Thyroid gland (tissue), 4 donors: Measurements from ENCODE around the gene PLBD2. TPM values are rescaled to one million over a fixed set of nuclear protein-coding genes. Genes with fewer than 3 reads are reported as not detected.

Source experiments
- DNase-seq, 2 donors: peaks; one replicate each; pipeline ENCODE4 v3.0.0-alpha.2; 2019
- H3K27ac ChIP-seq, 3 donors: fragments of 200-600 bp; sonication (generic); 1 replicate in 2 of 3; 2 replicates in 1 of 3; pipeline ENCODE4 v1.5.1; 2016 to 2019; ENCODE audit warnings: mild to moderate bottlenecking in 1 of 3, moderate library complexity in 1 of 3
- H3K27me3 ChIP-seq: fragments of 200-600 bp; sonication (generic); one replicate; pipeline ENCODE4 v1.5.1; 2019
- H3K36me3 ChIP-seq, 2 donors: fragments of 200-600 bp; sonication (generic); one replicate each; pipeline ENCODE4 v1.5.1; 2016 to 2019
- H3K4me1 ChIP-seq, 2 donors: fragments of 200-600 bp; sonication (generic); one replicate each; pipeline ENCODE4 v1.5.1; 2017 to 2019
- H3K4me3 ChIP-seq, 3 donors: fragments of 200-600 bp; sonication (generic); replicated peaks in 1 of 3; 1 replicate in 2 of 3; 2 replicates in 1 of 3; pipeline ENCODE4 v1.5.1; 2016; ENCODE audit warnings: mild to moderate bottlenecking in 1 of 3
- H3K9me3 ChIP-seq: fragments of 200-600 bp; sonication (generic); one replicate; pipeline ENCODE4 v1.5.1; 2017
- CTCF ChIP-seq, 6 experiments: fragments of 200-600 bp in 3 of 6; fragments of 450-650 bp in 3 of 6; sonication (generic) in 3 of 6; IDR thresholded peaks; one replicate each; pipeline ENCODE4 v1.5.1; 2016 to 2019; ENCODE audit warnings: antibody characterized with exemption in 6 of 6, mild to moderate bottlenecking in 2 of 6, inconsistent platforms in 1 of 6, moderate library complexity in 1 of 6
- POLR2A ChIP-seq, 2 donors: fragments of 450-650 bp; IDR thresholded peaks; one replicate each; pipeline ENCODE4 v1.6.1; 2017; ENCODE audit warnings: antibody characterized with exemption in 2 of 2, mild to moderate bottlenecking in 2 of 2, moderate library complexity in 1 of 2
- WGBS, 2 donors: methylation state at CpG; one replicate each; pipeline ENCODE4 v1.1.5; 2017; 5-methylcytosine and 5-hydroxymethylcytosine counted together
- intact Hi-C: fragments of 100-400 bp; cut with DNase I; formaldehyde crosslinking; loops from one replicate; pipeline ENCODE4 v1.15.1; 2023
- total RNA-seq, 4 donors: library from RNA; depleted of rRNA; stranded (reverse); fragments of >200 nt; gene quantifications; one replicate each; pipeline ENCODE4 v1.2.3, GENCODE V29; 2016

The PLBD2 gene
- total RNA-seq, 4 donors from 2014 or later, result 21.0 to 51.5 (median 44.3) TPM

- intact Hi-C loops, result no loop called here
- DNase-seq, result no peak
- TF ChIP-seq CTCF (IDR thresholded peaks at IDR 0.05) (no peak), POLR2A (IDR thresholded peaks at IDR 0.05) (no peak)
- Histone ChIP-seq H3K4me3 (no peak overlapping the region), H3K27ac (no peak overlapping the region), H3K27me3 (no peaks in the 10 kb centered on the region), H3K36me3 (no peaks in the 10 kb centered on the region), H3K4me1 (no peaks in the 10 kb centered on the region), H3K9me3 (no peaks in the 10 kb centered on the region)
- WGBS, 2 donors, result 82 to 86% methylated on average over 6 of the region's 6 CpGs
Measured at GRCh38 chr12:113341535-113341934, 16.9 kb upstream of the PLBD2 start.

- TF ChIP-seq CTCF (IDR thresholded peaks at IDR 0.05), result no peak
- TF ChIP-seq POLR2A (IDR thresholded peaks at IDR 0.05), result no peak
- no peak for DNase-seq
- intact Hi-C loops, result no loop called here
- no peaks in the 10 kb centered on the region for H3K9me3 ChIP-seq
- no peaks in the 10 kb centered on the region for H3K4me1 ChIP-seq
- no peak overlapping the region for H3K27ac ChIP-seq
- WGBS, 2 donors, result 93 to 94% methylated on average over 6 of the region's 6 CpGs
- no peaks in the 10 kb centered on the region for H3K36me3 ChIP-seq
- H3K4me3 ChIP-seq, result no peak overlapping the region
- no peaks in the 10 kb centered on the region for H3K27me3 ChIP-seq
Measured at GRCh38 chr12:113345318-113345717, 13.1 kb upstream of the PLBD2 start.

- Histone ChIP-seq H3K27ac (no peak overlapping the region), H3K36me3 (no peaks in the 10 kb centered on the region), H3K9me3 (no peaks in the 10 kb centered on the region), H3K4me1 (no peaks in the 10 kb centered on the region), H3K4me3 (no peak overlapping the region), H3K27me3 (no peaks in the 10 kb centered on the region)
- DNase-seq, result no peak
- WGBS, 2 donors, result 86 to 92% methylated on average over 5 of the region's 5 CpGs
- TF ChIP-seq CTCF (IDR thresholded peaks at IDR 0.05), result no peak
- TF ChIP-seq POLR2A (IDR thresholded peaks at IDR 0.05), result no peak
- intact Hi-C loops, result no loop called here
Measured at GRCh38 chr12:113346353-113346752, 12.0 kb upstream of the PLBD2 start.

- H3K9me3 ChIP-seq, result no peaks in the 10 kb centered on the region
- TF ChIP-seq POLR2A (IDR thresholded peaks at IDR 0.05) (no peak), CTCF (IDR thresholded peaks at IDR 0.05) (no peak)
- H3K27ac ChIP-seq, result no peak overlapping the region
- no peaks in the 10 kb centered on the region for H3K4me1 ChIP-seq
- WGBS, 2 donors, result 92 to 95% methylated on average over 3 of the region's 3 CpGs
- no peaks in the 10 kb centered on the region for H3K27me3 ChIP-seq
- DNase-seq, result no peak
- H3K36me3 ChIP-seq, result no peaks in the 10 kb centered on the region
- no peak overlapping the region for H3K4me3 ChIP-seq
- intact Hi-C loops, result no loop called here
Measured at GRCh38 chr12:113347107-113347506, 11.3 kb upstream of the PLBD2 start.

- TF ChIP-seq POLR2A (IDR thresholded peaks at IDR 0.05) (no peak), CTCF (IDR thresholded peaks at IDR 0.05) (no peak)
- Histone ChIP-seq H3K9me3 (no peaks in the 10 kb centered on the region), H3K27me3 (no peaks in the 10 kb centered on the region), H3K27ac (no peak overlapping the region), H3K4me3 (no peak overlapping the region), H3K36me3 (no peaks in the 10 kb centered on the region), H3K4me1 (no peaks in the 10 kb centered on the region)
- intact Hi-C loops, result no loop called here
- 80 to 92% methylated on average over 2 of the region's 2 CpGs for WGBS, 2 donors
- DNase-seq, result no peak
Measured at GRCh38 chr12:113347892-113348291, 10.5 kb upstream of the PLBD2 start.
